Panc1 (cell line): ENCODE measurements around the gene ABHD16B. TPM values are rescaled to one million over a fixed set of nuclear protein-coding genes. Genes with fewer than 3 reads are reported as not detected.
A peak's percentile ranks its signal among the peaks of the same experiment; 100 is the strongest.
"Not testable (repeated sequence)": the region's sequence is repeated elsewhere in the genome, so short reads cannot be mapped to it uniquely, and the experiment has no call there.

Experiments used
- ATAC-seq: fragments of 200-7000 bp; cut with Tn5 transposase; 2 replicates; pipeline ENCODE4 v1.9.1; 2020; ENCODE audit warnings: mild to moderate bottlenecking, moderate library complexity
- BruUV-seq: library from RNA; stranded (reverse); fragments of 400-500 nt; replicated peaks from 2 replicates; lab custom pipeline; 2021; lab: Mats Ljungman, UMichigan
- CTCF ChIA-PET: fragments of 300-600 bp; sonication (Branson Sonifier 250); formaldehyde crosslinking; loops from one replicate; lab custom pipeline; 2022; ENCODE audit warnings: antibody characterized with exemption; lab: Charles Lee
- POLR2A ChIA-PET: fragments of 300-600 bp; sonication (Branson Sonifier 250); formaldehyde crosslinking; loops from one replicate; lab custom pipeline; 2022; ENCODE audit warnings: antibody characterized with exemption; lab: Charles Lee
- DNase-seq: peaks from one replicate; pipeline ENCODE4 v3.0.0-alpha.2; 2010; ENCODE audit warnings: low read depth, low spot score
- H3K27ac ChIP-seq: 2 replicates; pipeline ENCODE4 v1.5.1; 2011; ENCODE audit warnings: mild to moderate bottlenecking, low read length, inconsistent platforms
- H3K27me3 ChIP-seq: fragments of 200-500 bp; sonication (Bioruptor generic); 2 replicates; pipeline ENCODE4 v1.6.0; 2014; ENCODE audit warnings: low read length, inconsistent platforms; ENCODE audit not compliant: control insufficient read depth, insufficient read depth
- H3K36me3 ChIP-seq: fragments of 200-500 bp; sonication (Bioruptor generic); 2 replicates; pipeline ENCODE4 v1.5.1; 2014; ENCODE audit warnings: inconsistent platforms, mild to moderate bottlenecking, low read length, moderate library complexity; ENCODE audit not compliant: control insufficient read depth, insufficient read depth
- H3K4me1 ChIP-seq: 2 replicates; pipeline ENCODE4 v1.5.1; 2011; ENCODE audit warnings: inconsistent platforms, mild to moderate bottlenecking, low read length, moderate library complexity; ENCODE audit not compliant: control insufficient read depth, insufficient read depth
- H3K4me3 ChIP-seq, 2 experiments: 2 replicates each; pipeline ENCODE4 v1.5.1; 2011 to 2012; ENCODE audit warnings: low read depth in 2 of 2, low read length in 2 of 2, mild to moderate bottlenecking in 2 of 2, inconsistent platforms in 1 of 2, moderate library complexity in 1 of 2
- H3K9me3 ChIP-seq: fragments of 200-500 bp; sonication (Bioruptor generic); 2 replicates; pipeline ENCODE4 v1.5.1; 2014; ENCODE audit warnings: low read depth, mild to moderate bottlenecking, inconsistent platforms, low read length, moderate library complexity; ENCODE audit not compliant: control insufficient read depth, insufficient read depth
- POLR2AphosphoS5 ChIP-seq: IDR thresholded peaks from 2 replicates; pipeline ENCODE4 v1.6.1; 2012; ENCODE audit warnings: mild to moderate bottlenecking, low read depth, low read length, moderate library complexity
- SIN3A ChIP-seq: IDR thresholded peaks from 2 replicates; pipeline ENCODE4 v1.6.1; 2012; ENCODE audit warnings: low read depth, mild to moderate bottlenecking, low read length, moderate library complexity, borderline replicate concordance; ENCODE audit not compliant: insufficient read depth
- TCF7L2 ChIP-seq: IDR thresholded peaks from 2 replicates; pipeline ENCODE4 v1.6.1; 2011; ENCODE audit warnings: mild to moderate bottlenecking, low read depth, low read length, inconsistent platforms
- in situ Hi-C: cut with HindIII; loops from 2 replicates; pipeline ENCODE4 v1.10.0; 2016; ENCODE audit warnings: low sequenced_read_pairs, low pct_unique_long_range_greater_than_20kb
- intact Hi-C: fragments of 100-400 bp; cut with micrococcal nuclease; formaldehyde crosslinking; loops from one replicate; pipeline ENCODE4 v1.10.0; 2022; ENCODE audit not compliant: unreplicated experiment
- total RNA-seq: library from RNA; stranded (reverse); gene quantifications from one replicate; pipeline ENCODE4 v1.2.1, GENCODE V29; 2021; ENCODE audit not compliant: unreplicated experiment
- TF ChIP-seq, protein P1 (sequence below), 2 experiments: IDR thresholded peaks; 2 replicates each; pipeline ENCODE4 v1.6.1; 2011 to 2012; ENCODE audit warnings: low read depth in 2 of 2, control low read depth in 1 of 2, low read length in 1 of 2, mild to moderate bottlenecking in 1 of 2, moderate library complexity in 1 of 2; ENCODE audit not compliant: insufficient read depth in 1 of 2
- TF ChIP-seq, protein P2 (sequence below): fragments of 450-650 bp; IDR thresholded peaks from 2 replicates; pipeline ENCODE4 v1.5.1; 2017; ENCODE audit warnings: mild to moderate bottlenecking

The ABHD16B gene
- total RNA-seq, 1 experiment from 2014 or later, result not detected

DNA sequence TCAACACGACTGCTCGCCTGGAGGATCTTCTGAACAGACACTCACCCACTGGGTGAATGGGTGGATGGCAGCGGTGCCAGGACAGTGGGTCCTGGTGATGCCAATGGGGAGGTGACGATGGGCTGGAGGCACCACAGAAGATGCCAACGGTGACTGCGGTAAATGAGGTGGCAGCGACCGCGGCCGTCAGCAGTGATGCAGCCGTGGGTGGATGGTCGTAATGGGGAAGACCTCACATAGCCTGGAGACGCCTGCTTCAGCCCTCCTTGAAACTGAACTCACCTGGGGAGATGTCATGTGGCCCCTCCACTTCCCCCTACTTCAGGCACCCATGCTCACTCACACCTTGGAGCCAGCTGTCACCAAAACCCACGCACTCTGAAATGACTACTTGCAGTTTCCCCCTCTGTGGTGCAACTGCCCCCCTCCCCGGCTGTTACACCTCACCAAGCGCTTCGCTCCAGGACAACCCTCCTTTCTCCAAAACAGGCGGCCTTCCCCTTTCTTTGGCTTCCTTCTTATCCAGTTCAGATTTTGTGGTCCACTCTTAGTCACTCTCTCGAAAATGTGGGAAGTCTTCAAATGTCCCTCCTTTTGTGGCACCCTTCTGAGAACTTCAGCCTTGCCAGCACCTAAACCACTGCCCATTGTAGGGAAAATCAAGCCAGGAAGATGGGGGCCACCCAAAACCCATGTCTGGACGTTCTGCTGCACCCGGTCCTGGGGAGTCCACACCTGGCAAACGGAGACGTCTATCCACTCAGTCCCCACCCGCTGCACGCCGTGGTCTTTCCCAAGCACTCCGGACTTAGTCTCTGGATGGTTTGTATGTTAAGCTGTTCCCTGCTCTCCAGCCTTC is 10.4 kb upstream of the ABHD16B start:
- CTCF ChIA-PET, result no interaction called here
- intact Hi-C loops (no loop called here), in situ Hi-C loops (no loop called here)
- Histone ChIP-seq H3K4me3 (no peak overlapping the region), H3K9me3 (no peaks in the 10 kb centered on the region), H3K4me1 (peaks cover 40% of the 10 kb centered on the region), H3K36me3 (no peaks in the 10 kb centered on the region), H3K27ac (no peak overlapping the region), H3K27me3 (no peaks in the 10 kb centered on the region)
- TF ChIP-seq, protein P1, sequence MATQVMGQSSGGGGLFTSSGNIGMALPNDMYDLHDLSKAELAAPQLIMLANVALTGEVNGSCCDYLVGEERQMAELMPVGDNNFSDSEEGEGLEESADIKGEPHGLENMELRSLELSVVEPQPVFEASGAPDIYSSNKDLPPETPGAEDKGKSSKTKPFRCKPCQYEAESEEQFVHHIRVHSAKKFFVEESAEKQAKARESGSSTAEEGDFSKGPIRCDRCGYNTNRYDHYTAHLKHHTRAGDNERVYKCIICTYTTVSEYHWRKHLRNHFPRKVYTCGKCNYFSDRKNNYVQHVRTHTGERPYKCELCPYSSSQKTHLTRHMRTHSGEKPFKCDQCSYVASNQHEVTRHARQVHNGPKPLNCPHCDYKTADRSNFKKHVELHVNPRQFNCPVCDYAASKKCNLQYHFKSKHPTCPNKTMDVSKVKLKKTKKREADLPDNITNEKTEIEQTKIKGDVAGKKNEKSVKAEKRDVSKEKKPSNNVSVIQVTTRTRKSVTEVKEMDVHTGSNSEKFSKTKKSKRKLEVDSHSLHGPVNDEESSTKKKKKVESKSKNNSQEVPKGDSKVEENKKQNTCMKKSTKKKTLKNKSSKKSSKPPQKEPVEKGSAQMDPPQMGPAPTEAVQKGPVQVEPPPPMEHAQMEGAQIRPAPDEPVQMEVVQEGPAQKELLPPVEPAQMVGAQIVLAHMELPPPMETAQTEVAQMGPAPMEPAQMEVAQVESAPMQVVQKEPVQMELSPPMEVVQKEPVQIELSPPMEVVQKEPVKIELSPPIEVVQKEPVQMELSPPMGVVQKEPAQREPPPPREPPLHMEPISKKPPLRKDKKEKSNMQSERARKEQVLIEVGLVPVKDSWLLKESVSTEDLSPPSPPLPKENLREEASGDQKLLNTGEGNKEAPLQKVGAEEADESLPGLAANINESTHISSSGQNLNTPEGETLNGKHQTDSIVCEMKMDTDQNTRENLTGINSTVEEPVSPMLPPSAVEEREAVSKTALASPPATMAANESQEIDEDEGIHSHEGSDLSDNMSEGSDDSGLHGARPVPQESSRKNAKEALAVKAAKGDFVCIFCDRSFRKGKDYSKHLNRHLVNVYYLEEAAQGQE (IDR thresholded peaks at IDR 0.05; ENCODE audit: insufficient read depth in 1 of 2, low read depth in 2 of 2, low read length in 1 of 2), result no peak
- TF ChIP-seq TCF7L2, result no peak
- no peak for TF ChIP-seq SIN3A
- TF ChIP-seq, protein P2, sequence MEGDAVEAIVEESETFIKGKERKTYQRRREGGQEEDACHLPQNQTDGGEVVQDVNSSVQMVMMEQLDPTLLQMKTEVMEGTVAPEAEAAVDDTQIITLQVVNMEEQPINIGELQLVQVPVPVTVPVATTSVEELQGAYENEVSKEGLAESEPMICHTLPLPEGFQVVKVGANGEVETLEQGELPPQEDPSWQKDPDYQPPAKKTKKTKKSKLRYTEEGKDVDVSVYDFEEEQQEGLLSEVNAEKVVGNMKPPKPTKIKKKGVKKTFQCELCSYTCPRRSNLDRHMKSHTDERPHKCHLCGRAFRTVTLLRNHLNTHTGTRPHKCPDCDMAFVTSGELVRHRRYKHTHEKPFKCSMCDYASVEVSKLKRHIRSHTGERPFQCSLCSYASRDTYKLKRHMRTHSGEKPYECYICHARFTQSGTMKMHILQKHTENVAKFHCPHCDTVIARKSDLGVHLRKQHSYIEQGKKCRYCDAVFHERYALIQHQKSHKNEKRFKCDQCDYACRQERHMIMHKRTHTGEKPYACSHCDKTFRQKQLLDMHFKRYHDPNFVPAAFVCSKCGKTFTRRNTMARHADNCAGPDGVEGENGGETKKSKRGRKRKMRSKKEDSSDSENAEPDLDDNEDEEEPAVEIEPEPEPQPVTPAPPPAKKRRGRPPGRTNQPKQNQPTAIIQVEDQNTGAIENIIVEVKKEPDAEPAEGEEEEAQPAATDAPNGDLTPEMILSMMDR, result no peak
- no peak for TF ChIP-seq POLR2AphosphoS5
- no peak for DNase-seq
- no TSS peak for BruUV-seq
- POLR2A ChIA-PET, result no interaction called here
- ATAC-seq, result no peak

DNA sequence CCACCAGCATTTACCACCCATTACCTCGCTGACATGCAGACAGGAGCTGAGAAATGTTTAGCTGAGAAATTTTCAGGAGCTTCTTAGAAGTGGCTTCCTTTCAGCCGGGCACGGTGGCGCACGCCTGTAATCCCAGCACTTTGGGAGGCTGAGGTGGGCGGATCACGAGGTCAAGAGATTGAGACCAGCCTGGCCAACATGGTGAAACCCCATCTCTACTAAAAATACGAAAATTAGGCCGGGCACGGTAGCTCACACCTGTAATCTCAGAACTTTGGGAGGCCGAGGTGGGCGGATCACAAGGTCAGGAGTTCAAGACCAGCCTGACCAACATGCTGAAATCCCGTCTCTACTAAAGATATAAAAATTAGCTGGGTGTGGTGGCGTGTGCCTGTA is 9.8 kb upstream of the ABHD16B start:
- H3K36me3 ChIP-seq, H3K27ac ChIP-seq, POLR2A ChIA-PET, H3K27me3 ChIP-seq, ATAC-seq, in situ Hi-C loops, DNase-seq, intact Hi-C loops, H3K4me3 ChIP-seq, BruUV-seq, H3K9me3 ChIP-seq: not testable (repeated sequence)
- CTCF ChIA-PET, result interaction anchor here (0.7 kb wide), 1 partner anchor 33 kb away, joined by 4 read pairs; no protein-coding TSS in a partner anchor
- H3K4me1 ChIP-seq, result peaks cover 35% of the 10 kb centered on the region

DNA sequence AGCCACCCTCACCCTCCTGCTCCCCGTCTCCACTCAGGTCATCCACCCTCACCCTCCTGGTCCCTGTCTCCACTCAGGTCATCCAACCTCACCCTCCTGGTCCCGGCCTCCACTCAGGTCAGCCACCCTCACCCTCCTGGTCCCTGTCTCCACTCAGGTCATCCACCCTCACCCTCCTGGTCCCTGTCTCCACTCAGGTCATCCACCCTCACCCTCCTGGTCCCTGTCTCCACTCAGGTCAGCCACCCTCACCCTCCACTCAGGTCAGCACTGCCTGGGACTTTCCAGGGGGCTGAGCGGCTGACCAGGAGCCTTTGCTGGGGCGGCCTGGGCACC is 7.6 kb upstream of the ABHD16B start:
- peak overlapping the region; percentile 74; the same call in 1 of the 2 replicates for H3K27ac ChIP-seq
- H3K36me3 ChIP-seq, CTCF ChIA-PET, H3K4me3 ChIP-seq, BruUV-seq, intact Hi-C loops, H3K9me3 ChIP-seq, H3K27me3 ChIP-seq, in situ Hi-C loops, DNase-seq, ATAC-seq: not testable (repeated sequence)
- POLR2A ChIA-PET, result interaction anchor here (0.5 kb wide), 1 partner anchor 27 kb away, joined by 5 read pairs; no protein-coding TSS in a partner anchor
- H3K4me1 ChIP-seq, result peaks cover 29% of the 10 kb centered on the region
